Dedifferentiated amniotic fluid mesenchymal stem cell (primary cell): Measurements from ENCODE around the gene OLFML3.

Experiments used
- DNase-seq: peaks from one replicate; pipeline ENCODE4 v3.0.0-alpha.2; 2016; ENCODE audit errors: extremely low spot score

Gene OLFML3

DNA sequence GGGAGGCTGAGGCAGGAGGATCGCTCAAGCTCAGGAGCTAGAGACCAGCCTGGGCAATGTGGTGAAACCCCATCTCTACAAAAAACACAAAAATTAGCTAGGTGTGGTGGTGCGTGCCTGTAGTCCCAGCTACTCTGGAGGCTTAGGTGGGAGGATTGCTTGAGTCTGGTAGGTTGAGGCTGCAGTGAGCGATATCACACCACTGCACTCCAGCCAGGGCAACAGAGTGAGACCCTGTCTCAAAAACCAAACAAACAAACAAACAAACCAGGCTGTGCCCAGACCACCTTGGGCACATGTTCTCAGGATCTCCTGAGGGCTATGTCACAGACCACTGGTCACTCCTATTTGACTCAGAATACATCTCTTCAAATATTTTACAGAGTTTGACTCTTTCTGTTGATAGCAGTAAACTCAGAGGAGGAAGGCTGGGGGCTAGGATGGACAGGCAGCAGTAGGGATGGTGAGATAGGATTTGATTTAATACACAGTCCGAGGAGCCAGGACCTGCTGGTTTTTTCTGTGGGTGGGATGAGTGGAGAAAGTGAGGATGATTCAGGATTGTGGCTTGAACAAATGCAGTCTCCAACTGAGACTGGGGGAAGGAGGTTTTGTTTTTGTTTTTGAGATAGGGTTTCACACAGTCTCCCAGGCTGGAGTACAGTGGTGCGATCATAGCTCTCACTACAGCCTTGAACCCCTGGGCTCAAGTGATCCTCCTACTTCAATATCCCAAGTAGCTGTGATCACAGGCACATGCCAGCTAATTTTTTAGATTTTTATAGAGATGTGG lies 46.5 kb downstream of the OLFML3 start:
- no peak for DNase-seq

GRCh38 chr1:114026797-114027196 lies 47.5 kb downstream of the OLFML3 start:
- DNase-seq: no peak
